Measurements from ENCODE around the gene TOR2A. TPM values are rescaled to one million over a fixed set of nuclear protein-coding genes. Genes with fewer than 3 reads are reported as not detected.

The TOR2A gene
- total and polyA plus RNA-seq, 4 donors: 8.8 to 30.8 (median 16.9) TPM

DNA sequence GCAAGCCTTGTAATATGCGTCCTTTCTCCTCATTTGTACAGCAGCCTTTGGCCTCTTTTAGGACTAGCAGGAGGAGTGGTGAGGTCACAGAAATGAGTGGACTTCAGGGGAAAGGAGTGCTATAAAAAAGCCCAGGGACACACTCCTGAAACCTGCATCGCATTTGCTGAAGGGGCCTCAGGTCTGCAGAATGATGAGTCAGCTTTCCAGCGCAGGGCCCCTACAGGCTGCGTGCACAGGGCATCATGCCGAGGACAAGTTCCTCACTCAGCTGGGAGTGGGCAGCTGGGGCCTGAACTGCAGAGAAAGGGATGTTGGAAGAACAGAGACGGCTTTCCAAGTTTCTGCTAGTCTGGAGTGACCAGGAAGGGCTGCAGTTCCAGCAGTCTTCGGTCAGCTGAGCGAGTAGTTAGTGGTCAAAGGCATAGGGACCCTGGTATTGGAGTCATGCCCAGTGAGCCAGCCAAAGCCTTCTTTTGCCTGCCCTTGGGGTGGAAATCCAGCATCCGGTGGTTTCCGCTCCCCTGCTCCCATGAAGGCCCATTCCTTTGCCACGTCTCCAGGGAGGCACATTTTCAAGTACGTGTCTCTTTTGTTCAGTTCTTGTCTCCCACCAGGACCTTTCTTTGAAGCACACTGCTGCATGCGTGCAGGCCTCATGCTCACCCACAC lies 45.6 kb downstream of the TOR2A start:
- H3K36me3 ChIP-seq (ENCODE audit: control insufficient read depth in 4 of 4, insufficient read depth in 4 of 4, low read length in 4 of 4): peaks cover 0 to 36% (median 12%) of the 10 kb centered on the region in 4 donors

DNA sequence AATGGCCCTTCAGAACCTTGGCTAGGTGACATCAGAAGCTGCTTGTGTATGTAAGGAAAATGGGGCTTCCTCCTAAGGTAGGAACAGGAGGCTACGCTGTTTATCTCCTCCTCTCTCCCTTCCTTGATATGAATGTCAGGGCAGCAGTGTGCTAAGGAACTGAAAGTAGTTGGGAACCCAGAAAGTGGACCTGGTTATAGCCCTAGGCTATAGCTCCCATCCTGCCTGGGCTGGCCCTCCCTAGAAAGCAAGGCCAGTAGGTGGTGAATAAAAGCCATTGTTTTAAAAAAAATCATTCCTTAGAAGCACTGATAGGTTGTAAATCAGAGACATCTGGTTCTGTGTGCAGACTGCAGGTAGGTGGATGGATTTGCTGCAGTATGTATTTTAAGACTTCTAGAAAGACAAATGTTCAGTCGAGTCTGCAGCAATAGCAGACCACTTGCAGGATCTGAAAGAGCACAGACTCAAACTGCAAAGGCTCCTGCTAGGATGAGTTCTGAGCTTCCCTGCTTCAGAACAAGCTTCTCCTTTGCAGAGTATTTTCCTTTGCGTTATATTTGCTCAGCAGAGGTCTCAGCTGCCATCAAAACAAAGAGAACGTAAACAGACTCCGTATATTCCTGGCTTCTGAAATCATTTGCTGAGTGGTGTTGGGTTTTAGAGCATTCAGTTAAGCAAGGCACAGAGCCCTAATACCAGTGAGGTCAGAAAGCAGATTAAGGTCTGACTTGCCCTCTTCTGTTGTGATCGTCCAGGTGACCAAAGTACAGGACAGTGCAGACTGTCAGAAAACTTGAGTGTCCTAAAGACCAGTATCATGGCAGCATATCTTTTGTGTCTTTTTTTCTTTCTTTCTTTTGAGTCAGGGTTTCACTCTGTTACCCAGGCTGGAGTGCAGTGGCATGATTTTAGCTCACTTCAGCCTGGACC lies 48.4 kb downstream of the TOR2A start:
- no peak overlapping the region for H3K4me3 ChIP-seq
- no peaks in the 10 kb centered on the region for H3K4me1 ChIP-seq (ENCODE audit: control insufficient read depth in 5 of 5, insufficient read depth in 5 of 5, low read length in 5 of 5)
- H3K27me3 ChIP-seq (ENCODE audit: control insufficient read depth in 3 of 3, insufficient read depth in 3 of 3, low read length in 2 of 3): no peaks in the 10 kb centered on the region
- DNase-seq (no peak), ATAC-seq (ENCODE audit: insufficient read depth, low FRiP score) (no peak)
- H3K27ac ChIP-seq (ENCODE audit: low read depth in 1 of 2, low read length in 1 of 2): no peak overlapping the region
- H3K9ac ChIP-seq (ENCODE audit: insufficient read depth in 1 of 2, low read length in 2 of 2): no peak overlapping the region
- WGBS, 2 donors: 82 to 88% methylated on average over 6 of the region's 6 CpGs
- no peaks in the 10 kb centered on the region for H3K9me3 ChIP-seq (ENCODE audit: control insufficient read depth in 4 of 4, insufficient read depth in 3 of 4, low read length in 3 of 4)
- peaks cover 0 to 53% (median 22%) of the 10 kb centered on the region in 4 donors for H3K36me3 ChIP-seq (ENCODE audit: control insufficient read depth in 4 of 4, insufficient read depth in 4 of 4, low read length in 4 of 4)
- TF ChIP-seq, protein P1, sequence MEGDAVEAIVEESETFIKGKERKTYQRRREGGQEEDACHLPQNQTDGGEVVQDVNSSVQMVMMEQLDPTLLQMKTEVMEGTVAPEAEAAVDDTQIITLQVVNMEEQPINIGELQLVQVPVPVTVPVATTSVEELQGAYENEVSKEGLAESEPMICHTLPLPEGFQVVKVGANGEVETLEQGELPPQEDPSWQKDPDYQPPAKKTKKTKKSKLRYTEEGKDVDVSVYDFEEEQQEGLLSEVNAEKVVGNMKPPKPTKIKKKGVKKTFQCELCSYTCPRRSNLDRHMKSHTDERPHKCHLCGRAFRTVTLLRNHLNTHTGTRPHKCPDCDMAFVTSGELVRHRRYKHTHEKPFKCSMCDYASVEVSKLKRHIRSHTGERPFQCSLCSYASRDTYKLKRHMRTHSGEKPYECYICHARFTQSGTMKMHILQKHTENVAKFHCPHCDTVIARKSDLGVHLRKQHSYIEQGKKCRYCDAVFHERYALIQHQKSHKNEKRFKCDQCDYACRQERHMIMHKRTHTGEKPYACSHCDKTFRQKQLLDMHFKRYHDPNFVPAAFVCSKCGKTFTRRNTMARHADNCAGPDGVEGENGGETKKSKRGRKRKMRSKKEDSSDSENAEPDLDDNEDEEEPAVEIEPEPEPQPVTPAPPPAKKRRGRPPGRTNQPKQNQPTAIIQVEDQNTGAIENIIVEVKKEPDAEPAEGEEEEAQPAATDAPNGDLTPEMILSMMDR (IDR thresholded peaks at IDR 0.05; ENCODE audit: control extremely low read depth, extremely low read depth): no peak

More for the DNA sequence above, 45.6 kb downstream of the TOR2A start:
- 88 to 93% methylated on average over 13 of the region's 13 CpGs for WGBS, 2 donors
- DNase-seq: no peak
- H3K9me3 ChIP-seq (ENCODE audit: control insufficient read depth in 4 of 4, insufficient read depth in 3 of 4, low read length in 3 of 4): no peaks in the 10 kb centered on the region
- no peak for ATAC-seq (ENCODE audit: insufficient read depth, low FRiP score)
- H3K27ac ChIP-seq (ENCODE audit: low read depth in 1 of 2, low read length in 1 of 2): no peak overlapping the region
- H3K9ac ChIP-seq (ENCODE audit: insufficient read depth in 1 of 2, low read length in 2 of 2): no peak overlapping the region
- TF ChIP-seq, protein P1 (IDR thresholded peaks at IDR 0.05; ENCODE audit: control extremely low read depth, extremely low read depth): no peak
- no peaks in the 10 kb centered on the region for H3K4me1 ChIP-seq (ENCODE audit: control insufficient read depth in 5 of 5, insufficient read depth in 5 of 5, low read length in 5 of 5)
- H3K4me3 ChIP-seq: no peak overlapping the region
- no peaks in the 10 kb centered on the region for H3K27me3 ChIP-seq (ENCODE audit: control insufficient read depth in 3 of 3, insufficient read depth in 3 of 3, low read length in 2 of 3)

DNA sequence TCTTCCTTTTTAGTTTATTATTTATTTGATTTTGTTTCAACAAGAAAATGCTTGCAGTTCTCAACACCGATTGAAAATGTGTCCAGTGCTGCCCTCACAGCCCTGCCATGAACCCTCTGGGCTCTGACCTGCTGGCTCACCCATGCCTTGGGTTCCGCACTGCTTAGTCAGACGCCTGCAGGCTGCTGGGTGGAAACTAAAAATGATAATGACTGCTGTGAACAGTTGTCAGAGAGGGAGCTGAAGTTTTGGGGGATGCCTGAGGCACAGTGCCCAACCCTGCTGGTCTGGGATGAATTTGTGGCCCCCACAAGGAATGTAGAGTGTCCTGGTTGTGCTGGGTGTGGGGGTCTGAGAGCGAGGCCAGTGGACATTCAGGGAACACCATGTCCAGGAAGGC lies 50.5 kb downstream of the TOR2A start:
- Histone ChIP-seq H3K9me3 (ENCODE audit: control insufficient read depth in 4 of 4, insufficient read depth in 3 of 4, low read length in 3 of 4) (no peaks in the 10 kb centered on the region), H3K4me3 (no peak overlapping the region), H3K27me3 (ENCODE audit: control insufficient read depth in 3 of 3, insufficient read depth in 3 of 3, low read length in 2 of 3) (no peaks in the 10 kb centered on the region), H3K27ac (ENCODE audit: low read depth in 1 of 2, low read length in 1 of 2) (no peak overlapping the region), H3K9ac (ENCODE audit: insufficient read depth in 1 of 2, low read length in 2 of 2) (no peak overlapping the region), H3K36me3 (ENCODE audit: control insufficient read depth in 4 of 4, insufficient read depth in 4 of 4, low read length in 4 of 4) (peaks cover 0 to 64% (median 31%) of the 10 kb centered on the region in 4 donors), H3K4me1 (ENCODE audit: control insufficient read depth in 5 of 5, insufficient read depth in 5 of 5, low read length in 5 of 5) (no peaks in the 10 kb centered on the region)
- ATAC-seq (ENCODE audit: insufficient read depth, low FRiP score) (no peak), DNase-seq (no peak)
- TF ChIP-seq, protein P1 (IDR thresholded peaks at IDR 0.05; ENCODE audit: control extremely low read depth, extremely low read depth): no peak
- WGBS, 2 donors: 92 to 96% methylated on average over 4 of the region's 4 CpGs
